ENCODE data around the gene KBTBD4.
"Not testable (repeated sequence)": the region's sequence is repeated elsewhere in the genome, so short reads cannot be mapped to it uniquely, and the experiment has no call there.

Gene KBTBD4

GRCh38 chr11:47560426-47560825 lies 18.3 kb downstream of the KBTBD4 start:
- no peak for TF ChIP-seq CTCF (IDR thresholded peaks at IDR 0.05; ENCODE audit: low read length)
- no peak for TF ChIP-seq EZH2 (IDR thresholded peaks at IDR 0.05; ENCODE audit: borderline replicate concordance, low read length)
- no peaks in the 10 kb centered on the region for H4K20me1 ChIP-seq (ENCODE audit: insufficient read depth, low read length)
- H3K4me3 ChIP-seq (ENCODE audit: low read depth, low read length, poor library complexity, severe bottlenecking), result no peak overlapping the region
- H3K27ac ChIP-seq (ENCODE audit: low read depth, low read length, poor library complexity, severe bottlenecking), result no peak overlapping the region
- no peak overlapping the region for H2AFZ ChIP-seq (ENCODE audit: low read length)
- H3K36me3 ChIP-seq (ENCODE audit: insufficient read depth, low read length), result no peaks in the 10 kb centered on the region
- no peak overlapping the region for H3K4me2 ChIP-seq (ENCODE audit: low read length)
- no peak overlapping the region for H3K9ac ChIP-seq (ENCODE audit: low read length)
- H3K79me2 ChIP-seq (ENCODE audit: insufficient read depth, low read length), result 0 out of 2 replicates have a peak, but pooled peaks cover 4% of the 10 kb centered on the region
- peaks cover 11% of the 10 kb centered on the region for H3K4me1 ChIP-seq (ENCODE audit: insufficient read depth, low read length, severe bottlenecking)
- H3K27me3 ChIP-seq (ENCODE audit: insufficient read depth, low read length), result no peaks in the 10 kb centered on the region
- no peaks in the 10 kb centered on the region for H3K9me3 ChIP-seq (ENCODE audit: low read length)
- 0 out of 2 replicates have a peak, but pooled peaks cover under 1% of the 10 kb centered on the region for H3F3A ChIP-seq (ENCODE audit: insufficient read depth, low read length)
- no peaks in the 10 kb centered on the region for H3K9me2 ChIP-seq (ENCODE audit: low read depth, low read length)

- H3K4me1 ChIP-seq (ENCODE audit: insufficient read depth, low read length, severe bottlenecking), result peaks cover 4% of the 10 kb centered on the region
- no peak overlapping the region for H3K9ac ChIP-seq (ENCODE audit: low read length)
- TF ChIP-seq CTCF (IDR thresholded peaks at IDR 0.05; ENCODE audit: low read length), result no peak
- no peak for TF ChIP-seq EZH2 (IDR thresholded peaks at IDR 0.05; ENCODE audit: borderline replicate concordance, low read length)
- no peaks in the 10 kb centered on the region for H4K20me1 ChIP-seq (ENCODE audit: insufficient read depth, low read length)
- H3F3A ChIP-seq (ENCODE audit: insufficient read depth, low read length), result peaks cover 8% of the 10 kb centered on the region; the same call in 1 of the 2 replicates
- H3K4me2 ChIP-seq (ENCODE audit: low read length), result no peak overlapping the region
- H3K4me3 ChIP-seq (ENCODE audit: low read depth, low read length, poor library complexity, severe bottlenecking), result no peak overlapping the region
- no peak overlapping the region for H2AFZ ChIP-seq (ENCODE audit: low read length)
- no peaks in the 10 kb centered on the region for H3K27me3 ChIP-seq (ENCODE audit: insufficient read depth, low read length)
- H3K36me3 ChIP-seq (ENCODE audit: insufficient read depth, low read length), result no peaks in the 10 kb centered on the region
- H3K27ac ChIP-seq (ENCODE audit: low read depth, low read length, poor library complexity, severe bottlenecking), result no peak overlapping the region
- H3K79me2 ChIP-seq (ENCODE audit: insufficient read depth, low read length), result no peaks in the 10 kb centered on the region
- no peaks in the 10 kb centered on the region for H3K9me3 ChIP-seq (ENCODE audit: low read length)
- no peaks in the 10 kb centered on the region for H3K9me2 ChIP-seq (ENCODE audit: low read depth, low read length)
These were observed 20.1 kb downstream of the KBTBD4 start for GRCh38 chr11:47558695-47559094.

- not testable (repeated sequence) for H2AFZ ChIP-seq (ENCODE audit: low read length); H3K27me3 ChIP-seq (ENCODE audit: insufficient read depth, low read length); H3K27ac ChIP-seq (ENCODE audit: low read depth, low read length, poor library complexity, severe bottlenecking); H3K4me3 ChIP-seq (ENCODE audit: low read depth, low read length, poor library complexity, severe bottlenecking); H3K36me3 ChIP-seq (ENCODE audit: insufficient read depth, low read length); H3K9ac ChIP-seq (ENCODE audit: low read length); H3K79me2 ChIP-seq (ENCODE audit: insufficient read depth, low read length); H3K9me2 ChIP-seq (ENCODE audit: low read depth, low read length); H3K9me3 ChIP-seq (ENCODE audit: low read length); H3F3A ChIP-seq (ENCODE audit: insufficient read depth, low read length); H4K20me1 ChIP-seq (ENCODE audit: insufficient read depth, low read length); H3K4me2 ChIP-seq (ENCODE audit: low read length); H3K4me1 ChIP-seq (ENCODE audit: insufficient read depth, low read length, severe bottlenecking)
These were observed 21.8 kb downstream of the KBTBD4 start for GRCh38 chr11:47557004-47557403.

GRCh38 chr11:47553406-47553743 lies 25.4 kb downstream of the KBTBD4 start:
- H3K36me3 ChIP-seq (ENCODE audit: insufficient read depth, low read length), result peaks cover 8% of the 10 kb centered on the region; the same call in 1 of the 2 replicates
- no peak for TF ChIP-seq EZH2 (IDR thresholded peaks at IDR 0.05; ENCODE audit: borderline replicate concordance, low read length)
- TF ChIP-seq CTCF (IDR thresholded peaks at IDR 0.05; ENCODE audit: low read length), result no peak
- H3K27me3 ChIP-seq (ENCODE audit: insufficient read depth, low read length), result no peaks in the 10 kb centered on the region
- H3K4me3 ChIP-seq (ENCODE audit: low read depth, low read length, poor library complexity, severe bottlenecking), result peak overlapping the region; percentile 97
- peak overlapping the region; percentile 66; the same call in 1 of the 2 replicates for H2AFZ ChIP-seq (ENCODE audit: low read length)
- H4K20me1 ChIP-seq (ENCODE audit: insufficient read depth, low read length), result no peaks in the 10 kb centered on the region
- H3K79me2 ChIP-seq (ENCODE audit: insufficient read depth, low read length), result peaks cover 43% of the 10 kb centered on the region
- peak overlapping the region; percentile 63 for H3K9ac ChIP-seq (ENCODE audit: low read length)
- no peak overlapping the region for H3K27ac ChIP-seq (ENCODE audit: low read depth, low read length, poor library complexity, severe bottlenecking)
- peaks cover 8% of the 10 kb centered on the region; the same call in 1 of the 2 replicates for H3F3A ChIP-seq (ENCODE audit: insufficient read depth, low read length)
- no peaks in the 10 kb centered on the region for H3K9me2 ChIP-seq (ENCODE audit: low read depth, low read length)
- H3K4me2 ChIP-seq (ENCODE audit: low read length), result peak overlapping the region; percentile 92
- no peaks in the 10 kb centered on the region for H3K9me3 ChIP-seq (ENCODE audit: low read length)
- peaks cover 37% of the 10 kb centered on the region for H3K4me1 ChIP-seq (ENCODE audit: insufficient read depth, low read length, severe bottlenecking)

Measured in OCI-LY1 (cell line).